WERI-Rb-1 (cell line): Measurements from ENCODE around the gene RFT1.

Experiments
- DNase-seq: peaks from one replicate; pipeline ENCODE4 v3.0.0-alpha.2; 2020
- H3K27ac ChIP-seq: fragments of 250-450 bp; sonication (Bioruptor Pico); 2 replicates; pipeline ENCODE4 v1.5.1; 2020; ENCODE audit warnings: mild to moderate bottlenecking, moderate library complexity
- H3K27me3 ChIP-seq: fragments of 250-450 bp; sonication (Bioruptor Pico); 2 replicates; pipeline ENCODE4 v1.5.1; 2021; ENCODE audit warnings: mild to moderate bottlenecking, low read depth, moderate library complexity; ENCODE audit not compliant: insufficient read depth, severe bottlenecking
- H3K36me3 ChIP-seq: fragments of 250-450 bp; sonication (Bioruptor Pico); 2 replicates; pipeline ENCODE4 v1.5.1; 2020; ENCODE audit warnings: mild to moderate bottlenecking, moderate library complexity
- H3K4me3 ChIP-seq: 2 replicates; pipeline ENCODE4 v1.5.1; 2011; ENCODE audit warnings: low read depth, mild to moderate bottlenecking, control low read depth, low read length
- H3K9me3 ChIP-seq: fragments of 250-450 bp; sonication (Bioruptor Pico); 2 replicates; pipeline ENCODE4 v1.5.1; 2021; ENCODE audit warnings: mild to moderate bottlenecking, moderate library complexity; ENCODE audit not compliant: severe bottlenecking
- TF ChIP-seq, protein P1 (sequence below): IDR thresholded peaks from 2 replicates; pipeline ENCODE4 v1.5.1; 2011; ENCODE audit warnings: low read depth, mild to moderate bottlenecking, control low read depth, inconsistent platforms, low read length

RFT1 gene

DNA sequence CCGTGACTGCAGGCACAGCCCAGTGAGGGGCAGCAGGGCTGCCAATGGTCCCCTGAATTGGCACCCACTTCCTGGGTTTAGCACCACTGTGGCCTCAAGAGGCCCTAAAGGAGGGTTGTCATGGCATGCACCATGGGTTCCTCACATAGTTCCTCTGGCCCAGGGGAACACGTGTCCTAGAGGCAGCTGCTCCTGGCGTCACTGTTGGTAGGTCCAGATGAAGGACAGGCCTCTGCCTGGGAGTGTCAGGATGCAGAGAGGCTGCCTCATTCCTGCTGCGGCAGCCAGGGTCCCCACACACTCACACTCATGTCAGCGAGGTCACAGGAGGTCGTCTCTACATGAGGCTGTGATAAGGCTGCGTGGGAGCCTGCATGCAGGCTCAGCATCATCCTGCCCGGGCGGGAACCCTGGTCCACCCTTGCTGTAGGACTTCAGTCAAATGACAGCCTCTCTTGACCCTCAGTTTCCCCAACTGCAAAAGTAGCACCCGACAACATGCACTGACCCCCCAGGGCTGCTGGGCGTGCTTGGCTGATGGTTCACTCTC is 58.3 kb downstream of the RFT1 start:
- TF ChIP-seq, protein P1, sequence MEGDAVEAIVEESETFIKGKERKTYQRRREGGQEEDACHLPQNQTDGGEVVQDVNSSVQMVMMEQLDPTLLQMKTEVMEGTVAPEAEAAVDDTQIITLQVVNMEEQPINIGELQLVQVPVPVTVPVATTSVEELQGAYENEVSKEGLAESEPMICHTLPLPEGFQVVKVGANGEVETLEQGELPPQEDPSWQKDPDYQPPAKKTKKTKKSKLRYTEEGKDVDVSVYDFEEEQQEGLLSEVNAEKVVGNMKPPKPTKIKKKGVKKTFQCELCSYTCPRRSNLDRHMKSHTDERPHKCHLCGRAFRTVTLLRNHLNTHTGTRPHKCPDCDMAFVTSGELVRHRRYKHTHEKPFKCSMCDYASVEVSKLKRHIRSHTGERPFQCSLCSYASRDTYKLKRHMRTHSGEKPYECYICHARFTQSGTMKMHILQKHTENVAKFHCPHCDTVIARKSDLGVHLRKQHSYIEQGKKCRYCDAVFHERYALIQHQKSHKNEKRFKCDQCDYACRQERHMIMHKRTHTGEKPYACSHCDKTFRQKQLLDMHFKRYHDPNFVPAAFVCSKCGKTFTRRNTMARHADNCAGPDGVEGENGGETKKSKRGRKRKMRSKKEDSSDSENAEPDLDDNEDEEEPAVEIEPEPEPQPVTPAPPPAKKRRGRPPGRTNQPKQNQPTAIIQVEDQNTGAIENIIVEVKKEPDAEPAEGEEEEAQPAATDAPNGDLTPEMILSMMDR, result no peak
- no peak overlapping the region for H3K27ac ChIP-seq
- no peaks in the 10 kb centered on the region for H3K27me3 ChIP-seq
- no peak overlapping the region for H3K4me3 ChIP-seq
- no peaks in the 10 kb centered on the region for H3K36me3 ChIP-seq
- H3K9me3 ChIP-seq, result no peaks in the 10 kb centered on the region
- DNase-seq, result no peak

DNA sequence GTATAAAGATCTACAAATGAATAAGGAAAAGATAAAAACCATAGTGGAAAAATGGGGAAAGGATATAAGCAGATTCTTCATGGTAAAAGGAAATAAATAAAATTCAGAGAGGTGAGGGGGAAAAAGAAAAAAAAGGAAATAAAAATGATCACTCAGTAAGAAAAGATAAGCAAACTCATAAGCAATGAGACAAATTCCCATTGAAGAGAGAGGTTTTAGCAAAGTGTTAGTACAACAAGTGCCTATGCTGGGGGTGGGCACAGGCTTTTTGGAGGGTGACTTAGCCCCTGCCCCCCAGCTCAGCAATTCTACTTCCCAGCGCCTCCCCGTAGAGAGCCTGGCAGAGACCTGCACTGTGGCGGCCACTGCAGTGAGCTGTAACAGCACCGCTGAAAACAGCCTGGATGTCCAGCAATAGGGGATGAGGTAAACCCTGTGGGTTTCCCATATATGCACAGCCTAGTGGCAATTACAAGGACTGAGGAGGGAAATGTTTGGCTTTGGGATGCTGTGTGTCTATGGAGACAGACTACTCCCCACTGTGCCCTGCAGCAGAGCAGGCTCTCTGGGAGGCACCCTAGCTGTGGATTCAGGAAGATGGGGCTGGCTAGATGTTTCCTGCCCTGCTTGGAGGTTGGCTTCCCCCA is 60.7 kb downstream of the RFT1 start:
- DNase-seq, result no peak
- Histone ChIP-seq H3K4me3 (no peak overlapping the region), H3K27ac (no peak overlapping the region), H3K36me3 (no peaks in the 10 kb centered on the region), H3K27me3 (no peaks in the 10 kb centered on the region), H3K9me3 (no peaks in the 10 kb centered on the region)
- TF ChIP-seq, protein P1, result no peak

DNA sequence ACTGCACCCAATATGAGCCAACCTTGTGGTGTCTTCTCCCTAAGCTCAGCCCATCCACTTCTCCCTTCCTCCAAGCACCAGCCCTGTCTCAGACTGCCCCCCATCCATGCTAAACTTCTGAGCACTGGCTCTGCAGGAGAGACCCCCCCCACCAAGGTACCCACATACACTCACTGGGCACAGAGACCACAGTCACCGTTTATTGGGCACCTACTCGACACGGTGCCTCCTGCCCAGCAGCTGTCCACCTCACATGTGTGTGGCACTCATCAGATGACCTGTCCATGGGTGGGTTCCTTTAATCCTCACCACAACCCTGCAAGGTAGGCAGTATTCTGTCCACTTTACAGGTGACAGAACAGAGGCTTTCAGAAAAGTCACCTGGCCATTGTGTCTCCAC is 62.1 kb downstream of the RFT1 start:
- Histone ChIP-seq H3K27me3 (no peaks in the 10 kb centered on the region), H3K27ac (no peak overlapping the region)
- DNase-seq, result no peak

DNA sequence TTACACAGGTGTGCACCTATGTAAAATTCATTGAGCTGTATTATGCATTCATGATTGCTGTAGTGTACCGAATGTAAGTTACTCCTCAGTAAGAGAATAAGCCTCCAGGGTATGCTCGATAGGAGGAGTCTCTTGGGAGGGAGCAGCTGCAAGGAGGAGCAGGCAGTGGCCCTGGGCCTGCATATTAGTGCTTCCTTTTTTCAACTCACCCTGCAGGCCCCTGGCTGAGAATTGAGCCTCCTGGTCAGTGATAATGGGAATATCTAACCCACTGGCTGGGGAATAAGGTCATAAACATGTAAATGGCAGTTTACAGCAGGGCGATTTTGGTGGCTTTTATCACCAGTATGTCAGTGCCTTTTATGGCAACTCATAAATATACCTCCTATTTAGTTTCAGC is 62.7 kb downstream of the RFT1 start:
- H3K9me3 ChIP-seq, result no peaks in the 10 kb centered on the region
- TF ChIP-seq, protein P1, result no peak
- H3K4me3 ChIP-seq, result no peak overlapping the region
- H3K27ac ChIP-seq, result no peak overlapping the region
- H3K27me3 ChIP-seq, result no peaks in the 10 kb centered on the region
- no peak for DNase-seq
- no peaks in the 10 kb centered on the region for H3K36me3 ChIP-seq

More for the DNA sequence above, 62.1 kb downstream of the RFT1 start:
- Histone ChIP-seq H3K4me3 (no peak overlapping the region), H3K36me3 (no peaks in the 10 kb centered on the region), H3K9me3 (no peaks in the 10 kb centered on the region)
- TF ChIP-seq, protein P1, result no peak

DNA sequence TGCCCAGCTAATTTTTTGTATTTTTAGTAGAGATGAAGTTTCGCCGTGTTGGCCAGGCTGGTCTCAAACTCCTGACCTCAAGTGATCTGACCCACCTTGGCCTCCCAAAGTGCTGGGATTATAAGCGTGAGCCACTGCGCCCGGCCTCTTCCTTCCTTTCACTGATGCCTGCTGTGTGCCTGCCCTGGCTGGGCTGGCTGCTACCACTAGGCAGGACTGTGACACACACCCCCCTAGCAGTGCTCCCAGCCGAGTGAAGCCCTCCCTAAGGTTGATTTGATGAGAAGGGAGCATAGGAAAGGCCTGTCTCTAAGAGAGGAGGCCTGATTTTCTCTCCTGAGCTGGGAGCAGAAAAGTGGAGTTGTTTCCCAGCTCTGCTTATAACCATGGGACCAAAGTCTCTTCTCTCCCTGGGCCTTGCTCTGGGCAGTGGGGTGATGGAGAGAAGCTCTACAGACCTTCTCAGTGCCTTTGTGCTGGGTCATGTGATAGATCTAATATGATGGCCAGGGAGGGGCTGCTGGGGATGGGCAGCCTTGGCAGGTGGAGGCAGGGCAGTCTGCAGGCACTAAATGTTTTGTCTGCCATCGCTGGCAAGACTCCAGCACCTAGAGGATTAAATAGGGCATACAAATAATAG is 64.3 kb downstream of the RFT1 start:
- Histone ChIP-seq H3K27me3 (no peaks in the 10 kb centered on the region), H3K36me3 (no peaks in the 10 kb centered on the region), H3K4me3 (no peak overlapping the region), H3K27ac (no peak overlapping the region), H3K9me3 (no peaks in the 10 kb centered on the region)
- no peak for DNase-seq
- TF ChIP-seq, protein P1, result no peak

DNA sequence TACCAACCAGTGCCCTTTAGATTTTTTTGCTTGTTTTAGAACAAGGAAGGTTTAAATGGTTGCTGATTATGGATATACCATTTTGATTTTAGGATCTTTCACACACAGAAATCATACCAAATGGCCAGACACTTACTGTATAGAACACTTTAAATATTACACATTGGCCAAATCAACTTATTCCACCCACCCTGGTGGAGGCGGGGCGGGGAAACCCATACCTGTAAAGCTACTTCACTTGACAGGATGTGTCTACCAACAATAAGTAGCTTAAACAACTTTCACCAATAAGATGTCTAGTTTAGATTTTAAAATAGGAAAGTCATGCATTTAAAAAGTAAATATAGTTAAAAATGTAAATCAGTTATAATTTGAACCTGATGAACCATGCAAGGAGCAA is 67.3 kb downstream of the RFT1 start:
- no peak overlapping the region for H3K4me3 ChIP-seq
- H3K9me3 ChIP-seq, result no peaks in the 10 kb centered on the region
- H3K36me3 ChIP-seq, result no peaks in the 10 kb centered on the region
- no peak overlapping the region for H3K27ac ChIP-seq
- no peaks in the 10 kb centered on the region for H3K27me3 ChIP-seq
- TF ChIP-seq, protein P1, result no peak
- no peak for DNase-seq
